ENCODE measurements around the gene INHBC.
"Not testable (repeated sequence)": the region's sequence is repeated elsewhere in the genome, so short reads cannot be mapped to it uniquely, and the experiment has no call there.

INHBC gene
- total RNA-seq, result 0.04 to 0.06 reads per million in 2 experiments

GRCh38 chr12:57434517-57435223 lies at the start of gene INHBC:
TSS of gene INHBC (plus strand) at chr12:57434784. CDS start at chr12:57434887, 103 bp downstream.
- DNase-seq (ENCODE audit: low read depth), result no peak

GRCh38 chr12:57385586-57385985 lies 49.0 kb upstream of the INHBC start:
- no peak for DNase-seq (ENCODE audit: low read depth)

- no peak for DNase-seq (ENCODE audit: low read depth)
Measured at GRCh38 chr12:57386187-57386720, 48.3 kb upstream of the INHBC start.

- DNase-seq (ENCODE audit: low read depth), result no peak
Measured at GRCh38 chr12:57388425-57388824, 46.2 kb upstream of the INHBC start.

- no peak for DNase-seq (ENCODE audit: low read depth)
Measured at GRCh38 chr12:57389033-57389432, 45.6 kb upstream of the INHBC start.

- DNase-seq (ENCODE audit: low read depth), result no peak
Measured at GRCh38 chr12:57390174-57390573, 44.4 kb upstream of the INHBC start.

GRCh38 chr12:57395121-57395520 lies 39.5 kb upstream of the INHBC start:
- no peak for DNase-seq (ENCODE audit: low read depth)

- DNase-seq (ENCODE audit: low read depth), result no peak
Measured at GRCh38 chr12:57397441-57397840, 37.1 kb upstream of the INHBC start.

GRCh38 chr12:57399718-57400463 lies 34.7 kb upstream of the INHBC start:
- DNase-seq (ENCODE audit: low read depth), result not testable (repeated sequence)

GRCh38 chr12:57401165-57401564 lies 33.4 kb upstream of the INHBC start:
- no peak for DNase-seq (ENCODE audit: low read depth)

GRCh38 chr12:57402156-57402555 lies 32.4 kb upstream of the INHBC start:
- not testable (repeated sequence) for DNase-seq (ENCODE audit: low read depth)

GRCh38 chr12:57404966-57405640 lies 29.5 kb upstream of the INHBC start:
- no peak for DNase-seq (ENCODE audit: low read depth)

- DNase-seq (ENCODE audit: low read depth), result no peak
Measured at GRCh38 chr12:57410534-57410933, 24.1 kb upstream of the INHBC start.

GRCh38 chr12:57414160-57414559 lies 20.4 kb upstream of the INHBC start:
- not testable (repeated sequence) for DNase-seq (ENCODE audit: low read depth)

GRCh38 chr12:57415088-57415487 lies 19.5 kb upstream of the INHBC start:
- DNase-seq (ENCODE audit: low read depth), result no peak

- DNase-seq (ENCODE audit: low read depth), result no peak
Measured at GRCh38 chr12:57416039-57416996, 18.3 kb upstream of the INHBC start.

GRCh38 chr12:57418255-57418654 lies 16.3 kb upstream of the INHBC start:
- no peak for DNase-seq (ENCODE audit: low read depth)

- DNase-seq (ENCODE audit: low read depth), result no peak
Measured at GRCh38 chr12:57419495-57419894, 15.1 kb upstream of the INHBC start.

- no peak for DNase-seq (ENCODE audit: low read depth)
Measured at GRCh38 chr12:57420482-57420881, 14.1 kb upstream of the INHBC start.

GRCh38 chr12:57426948-57427347 lies 7.6 kb upstream of the INHBC start:
- DNase-seq (ENCODE audit: low read depth), result not testable (repeated sequence)

- DNase-seq (ENCODE audit: low read depth), result no peak
Measured at GRCh38 chr12:57428965-57429364, 5.6 kb upstream of the INHBC start.

Measured in T follicular helper cell (primary cell).